ENCODE measurements around the gene TRIM9.

Gene TRIM9

GRCh38 chr14:51006324-51006723 is 88.6 kb downstream of the TRIM9 start:
- H3K23ac ChIP-seq (ENCODE audit: low read length in 2 of 2), result peak overlapping the region in 1 of 2 experiments; percentile 5
- no peaks in the 10 kb centered on the region for H3K79me1 ChIP-seq (replicated peaks; ENCODE audit: low read length, poor library complexity, severe bottlenecking)
- H3K9ac ChIP-seq (ENCODE audit: low read length), result peak overlapping the region; percentile 73
- 100% methylated on average over 1 of the region's 2 CpGs for WGBS
- H3K4me2 ChIP-seq (ENCODE audit: low read length, poor library complexity, severe bottlenecking), result no peak overlapping the region
- H3K4me3 ChIP-seq (ENCODE audit: insufficient read depth in 1 of 2, low read depth in 1 of 2, low read length in 2 of 2), result peak overlapping the region in 1 of 2 experiments; percentile 14
- no peaks in the 10 kb centered on the region for H3K27me3 ChIP-seq (ENCODE audit: control insufficient read depth in 1 of 2, insufficient read depth in 1 of 2, low read length in 2 of 2)
- H2BK15ac ChIP-seq (ENCODE audit: low read depth, poor library complexity, severe bottlenecking), result no peak overlapping the region
- no peak overlapping the region for H2BK5ac ChIP-seq (ENCODE audit: low read depth, low read length, poor library complexity, severe bottlenecking)
- no peak overlapping the region for H2BK12ac ChIP-seq (ENCODE audit: low read length in 2 of 2)
- H3K18ac ChIP-seq (ENCODE audit: low read depth in 1 of 2, low read length in 2 of 2), result no peak overlapping the region
- no peak overlapping the region for H4K91ac ChIP-seq (ENCODE audit: low read length)
- no peaks in the 10 kb centered on the region for H3K36me3 ChIP-seq (ENCODE audit: control insufficient read depth in 1 of 2, insufficient read depth in 2 of 2, low read depth in 1 of 2, low read length in 2 of 2)
- H2AFZ ChIP-seq (ENCODE audit: low read depth, low read length), result no peak overlapping the region
- no peak overlapping the region for H3K14ac ChIP-seq (ENCODE audit: low read length in 2 of 2)
- H3K4ac ChIP-seq (ENCODE audit: low read depth in 1 of 2, low read length in 2 of 2), result no peak overlapping the region
- H2AK5ac ChIP-seq (ENCODE audit: low read length, severe bottlenecking), result no peak overlapping the region
- H3K4me1 ChIP-seq (ENCODE audit: control insufficient read depth, insufficient read depth, low read depth, low read length), result peaks cover 5% of the 10 kb centered on the region
- H3K27ac ChIP-seq (ENCODE audit: low read length, poor library complexity, severe bottlenecking), result peak overlapping the region; percentile 64
- H4K8ac ChIP-seq (ENCODE audit: low read length), result no peak overlapping the region
- DNase-seq, result no peak
- H3K9me3 ChIP-seq (ENCODE audit: control insufficient read depth, low read length), result no peaks in the 10 kb centered on the region
- no peak overlapping the region for H2BK120ac ChIP-seq (ENCODE audit: low read depth, low read length)

- Histone ChIP-seq H3K14ac (ENCODE audit: low read length in 2 of 2) (no peak overlapping the region), H3K4me3 (ENCODE audit: insufficient read depth in 1 of 2, low read depth in 1 of 2, low read length in 2 of 2) (peak overlapping the region in 1 of 2 experiments; percentile 9), H3K4ac (ENCODE audit: low read depth in 1 of 2, low read length in 2 of 2) (no peak overlapping the region), H2BK5ac (ENCODE audit: low read depth, low read length, poor library complexity, severe bottlenecking) (no peak overlapping the region), H3K79me1 (replicated peaks; ENCODE audit: low read length, poor library complexity, severe bottlenecking) (no peaks in the 10 kb centered on the region), H4K8ac (ENCODE audit: low read length) (no peak overlapping the region), H3K4me1 (ENCODE audit: control insufficient read depth, insufficient read depth, low read depth, low read length) (peaks cover 5% of the 10 kb centered on the region), H2BK12ac (ENCODE audit: low read length in 2 of 2) (no peak overlapping the region), H2BK120ac (ENCODE audit: low read depth, low read length) (no peak overlapping the region), H3K9ac (ENCODE audit: low read length) (no peak overlapping the region), H2AK5ac (ENCODE audit: low read length, severe bottlenecking) (no peak overlapping the region), H3K4me2 (ENCODE audit: low read length, poor library complexity, severe bottlenecking) (no peak overlapping the region), H4K91ac (ENCODE audit: low read length) (no peak overlapping the region), H3K23ac (ENCODE audit: low read length in 2 of 2) (no peak overlapping the region), H3K9me3 (ENCODE audit: control insufficient read depth, low read length) (no peaks in the 10 kb centered on the region), H2AFZ (ENCODE audit: low read depth, low read length) (no peak overlapping the region), H3K27ac (ENCODE audit: low read length, poor library complexity, severe bottlenecking) (peak overlapping the region; percentile 91), H3K27me3 (ENCODE audit: control insufficient read depth in 1 of 2, insufficient read depth in 1 of 2, low read length in 2 of 2) (no peaks in the 10 kb centered on the region), H3K36me3 (ENCODE audit: control insufficient read depth in 1 of 2, insufficient read depth in 2 of 2, low read depth in 1 of 2, low read length in 2 of 2) (peaks cover 0 to 3% of the 10 kb centered on the region in 2 experiments), H2BK15ac (ENCODE audit: low read depth, poor library complexity, severe bottlenecking) (no peak overlapping the region), H3K18ac (ENCODE audit: low read depth in 1 of 2, low read length in 2 of 2) (no peak overlapping the region)
- peak; percentile 57 for DNase-seq
- WGBS, result 37% methylated on average over 4 of the region's 6 CpGs
These were observed 89.9 kb downstream of the TRIM9 start for GRCh38 chr14:51004801-51005526.

GRCh38 chr14:51004352-51004800 is 90.5 kb downstream of the TRIM9 start:
- Histone ChIP-seq H3K4me2 (ENCODE audit: low read length, poor library complexity, severe bottlenecking) (no peak overlapping the region), H3K4me1 (ENCODE audit: control insufficient read depth, insufficient read depth, low read depth, low read length) (peaks cover 5% of the 10 kb centered on the region), H3K14ac (ENCODE audit: low read length in 2 of 2) (no peak overlapping the region), H3K79me1 (replicated peaks; ENCODE audit: low read length, poor library complexity, severe bottlenecking) (no peaks in the 10 kb centered on the region), H4K8ac (ENCODE audit: low read length) (no peak overlapping the region), H3K23ac (ENCODE audit: low read length in 2 of 2) (no peak overlapping the region), H3K4me3 (ENCODE audit: insufficient read depth in 1 of 2, low read depth in 1 of 2, low read length in 2 of 2) (no peak overlapping the region), H4K91ac (ENCODE audit: low read length) (no peak overlapping the region), H2AFZ (ENCODE audit: low read depth, low read length) (no peak overlapping the region), H3K9ac (ENCODE audit: low read length) (no peak overlapping the region), H2BK120ac (ENCODE audit: low read depth, low read length) (no peak overlapping the region), H3K36me3 (ENCODE audit: control insufficient read depth in 1 of 2, insufficient read depth in 2 of 2, low read depth in 1 of 2, low read length in 2 of 2) (peaks cover 0 to 3% of the 10 kb centered on the region in 2 experiments), H2BK5ac (ENCODE audit: low read depth, low read length, poor library complexity, severe bottlenecking) (no peak overlapping the region), H3K18ac (ENCODE audit: low read depth in 1 of 2, low read length in 2 of 2) (no peak overlapping the region), H3K9me3 (ENCODE audit: control insufficient read depth, low read length) (no peaks in the 10 kb centered on the region), H2AK5ac (ENCODE audit: low read length, severe bottlenecking) (no peak overlapping the region), H2BK12ac (ENCODE audit: low read length in 2 of 2) (no peak overlapping the region), H2BK15ac (ENCODE audit: low read depth, poor library complexity, severe bottlenecking) (no peak overlapping the region), H3K27me3 (ENCODE audit: control insufficient read depth in 1 of 2, insufficient read depth in 1 of 2, low read length in 2 of 2) (no peaks in the 10 kb centered on the region), H3K27ac (ENCODE audit: low read length, poor library complexity, severe bottlenecking) (peak overlapping the region; percentile 91), H3K4ac (ENCODE audit: low read depth in 1 of 2, low read length in 2 of 2) (no peak overlapping the region)
- DNase-seq, result no peak

- Histone ChIP-seq H3K23ac (ENCODE audit: low read length in 2 of 2) (no peak overlapping the region), H3K27me3 (ENCODE audit: control insufficient read depth in 1 of 2, insufficient read depth in 1 of 2, low read length in 2 of 2) (no peaks in the 10 kb centered on the region), H3K18ac (ENCODE audit: low read depth in 1 of 2, low read length in 2 of 2) (no peak overlapping the region), H3K9ac (ENCODE audit: low read length) (no peak overlapping the region), H4K8ac (ENCODE audit: low read length) (no peak overlapping the region), H2BK15ac (ENCODE audit: low read depth, poor library complexity, severe bottlenecking) (no peak overlapping the region), H3K4ac (ENCODE audit: low read depth in 1 of 2, low read length in 2 of 2) (no peak overlapping the region), H2BK120ac (ENCODE audit: low read depth, low read length) (no peak overlapping the region), H2AFZ (ENCODE audit: low read depth, low read length) (no peak overlapping the region), H3K27ac (ENCODE audit: low read length, poor library complexity, severe bottlenecking) (no peak overlapping the region), H3K79me1 (replicated peaks; ENCODE audit: low read length, poor library complexity, severe bottlenecking) (no peaks in the 10 kb centered on the region), H3K4me3 (ENCODE audit: insufficient read depth in 1 of 2, low read depth in 1 of 2, low read length in 2 of 2) (no peak overlapping the region), H2AK5ac (ENCODE audit: low read length, severe bottlenecking) (no peak overlapping the region), H4K91ac (ENCODE audit: low read length) (no peak overlapping the region), H2BK5ac (ENCODE audit: low read depth, low read length, poor library complexity, severe bottlenecking) (no peak overlapping the region), H3K14ac (ENCODE audit: low read length in 2 of 2) (no peak overlapping the region), H2BK12ac (ENCODE audit: low read length in 2 of 2) (no peak overlapping the region), H3K9me3 (ENCODE audit: control insufficient read depth, low read length) (no peaks in the 10 kb centered on the region), H3K36me3 (ENCODE audit: control insufficient read depth in 1 of 2, insufficient read depth in 2 of 2, low read depth in 1 of 2, low read length in 2 of 2) (peaks cover 0 to 3% of the 10 kb centered on the region in 2 experiments), H3K4me2 (ENCODE audit: low read length, poor library complexity, severe bottlenecking) (no peak overlapping the region), H3K4me1 (ENCODE audit: control insufficient read depth, insufficient read depth, low read depth, low read length) (peaks cover 8% of the 10 kb centered on the region)
- 100% methylated on average over 2 of the region's 5 CpGs for WGBS
- no peak for DNase-seq
These were observed 92.4 kb downstream of the TRIM9 start for GRCh38 chr14:51002406-51002999.

Data from mesenchymal stem cell (in vitro differentiated cells and primary cell).